ENCODE data around the gene TMEM273. TPM values are rescaled to one million over a fixed set of nuclear protein-coding genes. Genes with fewer than 3 reads are reported as not detected.

Gene TMEM273
- total RNA-seq, 1 donor from 2014 or later = 36.4 TPM

DNA sequence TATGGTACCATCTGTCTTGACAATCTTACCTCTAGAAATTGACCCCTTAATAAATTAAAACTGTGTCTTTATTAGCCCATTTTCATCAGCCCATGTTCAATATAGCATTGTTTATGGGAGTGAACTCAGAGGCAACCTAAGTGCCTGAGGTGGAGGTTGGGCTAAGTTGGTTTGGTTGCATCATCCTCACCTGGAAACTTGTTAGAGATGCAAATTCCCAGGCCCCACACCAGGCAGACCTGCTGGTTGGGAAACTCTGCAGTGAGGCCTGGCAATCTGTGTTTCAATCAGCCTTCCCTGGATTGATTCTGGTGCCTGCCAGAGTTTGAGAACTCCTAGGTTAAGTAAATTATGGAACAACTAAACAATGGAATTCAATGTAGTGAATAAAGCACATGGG lies 44.9 kb downstream of the TMEM273 start:
- H3K36me3 Mint-ChIP-seq (ENCODE audit: low read depth) = no peaks in the 10 kb centered on the region
- no peak overlapping the region for H3K4me3 Mint-ChIP-seq
- no peak overlapping the region for H3K27ac Mint-ChIP-seq
- H3K9me3 Mint-ChIP-seq = peaks cover 3% of the 10 kb centered on the region
- intact Hi-C loops (cut with micrococcal nuclease) = no loop called here
- H3K4me1 Mint-ChIP-seq = no peaks in the 10 kb centered on the region
- DNase-seq = no peak
- H3K27me3 Mint-ChIP-seq = peaks cover 8% of the 10 kb centered on the region

DNA sequence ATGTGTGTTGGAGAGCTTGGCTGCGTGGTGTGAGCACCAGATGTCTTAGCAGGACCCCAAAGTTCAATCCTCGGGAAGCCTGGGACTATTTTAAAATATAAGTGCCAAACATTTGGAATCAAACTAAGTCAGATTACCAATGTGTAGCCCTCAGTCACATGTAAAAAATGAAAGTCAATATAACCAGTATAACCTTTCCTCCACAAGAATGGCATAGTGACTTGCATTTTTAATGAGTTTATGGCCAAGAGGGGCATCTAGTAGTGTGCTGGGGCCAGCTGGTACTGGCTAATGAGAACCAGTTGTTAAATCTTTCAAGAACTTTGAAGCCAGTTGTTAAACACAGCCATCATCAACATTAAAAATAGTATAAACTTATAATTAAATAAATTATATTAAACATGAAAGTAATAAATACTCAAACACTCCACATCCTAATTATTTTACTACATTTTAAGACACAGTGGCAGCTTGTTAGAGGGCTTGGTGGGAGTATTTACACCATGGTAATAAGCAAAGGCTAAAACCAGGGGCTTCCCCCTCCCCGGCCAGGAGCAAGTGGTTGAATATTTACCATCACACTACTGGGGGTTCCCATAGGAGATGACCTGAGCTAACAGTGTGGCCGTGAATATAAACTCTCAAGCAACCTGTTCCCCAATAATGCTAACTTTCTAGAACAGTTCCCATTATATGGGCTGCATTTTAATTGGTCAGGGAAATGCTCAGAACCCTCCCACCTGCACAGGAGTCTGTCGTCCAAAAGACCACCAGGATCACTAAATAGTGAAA lies 46.5 kb downstream of the TMEM273 start:
- no peak for DNase-seq
- Mint-ChIP-seq H3K4me1 (no peaks in the 10 kb centered on the region), H3K4me3 (no peak overlapping the region), H3K27me3 (peaks cover 9% of the 10 kb centered on the region), H3K27ac (no peak overlapping the region), H3K9me3 (no peaks in the 10 kb centered on the region), H3K36me3 (ENCODE audit: low read depth) (no peaks in the 10 kb centered on the region)
- intact Hi-C loops (cut with micrococcal nuclease) = no loop called here

DNA sequence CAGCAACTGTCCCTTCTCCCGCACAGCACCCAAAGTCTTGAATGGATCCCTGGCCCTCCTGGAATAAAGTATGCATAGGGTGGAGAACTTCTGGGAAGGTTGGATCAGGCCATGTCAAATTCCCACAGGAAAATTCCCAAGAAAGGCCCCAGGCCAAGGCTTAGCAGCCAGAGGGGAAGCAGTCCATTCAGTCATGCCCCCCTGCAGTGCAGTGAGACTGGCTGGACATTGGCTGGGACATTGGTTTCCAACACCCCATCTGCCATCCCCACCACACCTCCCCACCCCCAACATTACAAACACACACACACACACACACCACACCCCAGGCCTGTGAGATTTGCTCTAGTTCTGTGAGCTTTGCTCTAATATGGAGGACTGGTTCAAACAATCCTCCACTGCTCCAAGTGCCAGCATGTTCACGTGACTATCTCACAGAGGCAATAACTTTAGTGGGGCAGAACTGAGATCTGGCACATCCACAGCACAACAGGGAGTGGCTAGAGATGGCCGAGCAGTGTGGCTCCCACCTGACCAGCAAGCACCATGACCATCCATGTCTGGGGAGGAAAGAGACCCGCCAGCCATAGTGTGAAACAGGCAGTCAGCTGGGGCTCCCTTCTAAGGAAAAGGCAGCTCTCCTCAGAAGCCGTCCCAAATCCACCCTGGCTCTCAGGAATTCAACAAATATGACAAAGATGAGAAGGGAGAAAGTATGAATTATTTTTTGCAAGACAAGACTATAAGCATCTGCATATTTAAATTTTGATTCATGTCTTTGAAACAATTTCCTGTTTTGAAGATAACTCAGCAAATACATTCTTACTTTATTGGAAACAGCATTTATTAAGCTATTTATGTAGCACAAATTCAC lies 47.6 kb downstream of the TMEM273 start:
- Mint-ChIP-seq H3K27me3 (peaks cover 8% of the 10 kb centered on the region), H3K9me3 (no peaks in the 10 kb centered on the region), H3K27ac (no peak overlapping the region), H3K4me3 (no peak overlapping the region), H3K4me1 (no peaks in the 10 kb centered on the region), H3K36me3 (ENCODE audit: low read depth) (no peaks in the 10 kb centered on the region)
- intact Hi-C loops (cut with micrococcal nuclease) = no loop called here
- no peak for DNase-seq

DNA sequence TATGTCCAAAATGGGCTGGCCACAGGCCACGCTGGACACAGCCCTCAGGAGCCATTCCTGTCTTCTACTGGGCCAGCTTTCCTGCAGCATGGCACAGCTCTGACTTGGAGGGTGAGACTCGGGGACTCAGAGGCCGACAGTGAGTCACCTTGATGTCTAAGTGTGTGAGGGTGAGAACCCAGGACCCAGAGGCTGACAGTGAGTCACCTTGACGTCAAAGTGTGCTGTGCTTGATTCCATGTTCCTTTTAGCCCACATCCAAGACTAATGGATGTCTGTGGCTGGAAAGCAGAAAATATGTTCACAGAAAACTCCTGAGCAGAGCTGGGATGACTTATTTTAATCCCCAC lies 48.4 kb downstream of the TMEM273 start:
- H3K4me1 Mint-ChIP-seq = no peaks in the 10 kb centered on the region
- H3K9me3 Mint-ChIP-seq = no peaks in the 10 kb centered on the region
- no peak overlapping the region for H3K4me3 Mint-ChIP-seq
- intact Hi-C loops (cut with micrococcal nuclease) = no loop called here
- H3K27me3 Mint-ChIP-seq = peaks cover 9% of the 10 kb centered on the region
- no peak overlapping the region for H3K27ac Mint-ChIP-seq
- H3K36me3 Mint-ChIP-seq (ENCODE audit: low read depth) = no peaks in the 10 kb centered on the region
- no peak for DNase-seq

DNA sequence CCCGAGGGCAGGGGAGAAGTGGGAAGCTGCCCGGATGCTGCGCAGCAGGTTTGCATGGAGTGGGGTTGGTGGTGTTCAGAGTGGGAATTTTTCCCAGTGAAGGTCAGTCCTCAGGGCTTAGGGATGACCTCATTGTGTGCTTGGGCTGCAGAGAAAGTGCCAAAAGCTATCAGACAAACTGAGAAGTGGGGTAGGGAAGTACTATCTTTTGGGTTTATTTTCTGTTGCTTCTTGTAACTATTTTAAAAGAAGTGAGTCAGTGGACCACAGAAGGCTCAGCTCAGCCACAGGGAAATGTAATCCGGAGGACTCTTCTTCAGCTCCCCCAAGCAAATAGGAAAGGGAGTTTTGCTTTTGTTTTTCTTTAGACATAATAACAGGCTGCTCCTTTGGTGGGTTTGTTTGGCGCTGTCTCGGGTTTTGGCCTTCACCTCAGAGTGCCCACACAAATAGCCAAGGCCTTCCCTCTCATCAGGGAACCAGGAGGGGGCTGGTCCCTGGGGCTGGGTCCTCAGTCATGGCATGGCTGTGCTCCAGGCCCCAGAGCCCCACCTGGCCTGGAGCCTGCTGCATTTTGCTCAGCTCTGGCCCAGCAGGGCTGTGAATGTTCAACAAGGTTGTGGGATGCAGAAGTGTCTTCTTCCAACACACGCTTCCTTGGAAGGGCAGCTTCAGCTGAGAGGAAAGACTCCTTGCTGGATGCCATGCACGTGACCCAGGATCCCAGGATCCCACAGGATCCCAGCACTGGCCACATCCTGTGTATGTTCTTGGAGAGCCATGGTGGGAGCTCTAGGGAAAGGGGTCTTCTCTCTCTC lies 49.0 kb downstream of the TMEM273 start:
- no peak for DNase-seq

DNA sequence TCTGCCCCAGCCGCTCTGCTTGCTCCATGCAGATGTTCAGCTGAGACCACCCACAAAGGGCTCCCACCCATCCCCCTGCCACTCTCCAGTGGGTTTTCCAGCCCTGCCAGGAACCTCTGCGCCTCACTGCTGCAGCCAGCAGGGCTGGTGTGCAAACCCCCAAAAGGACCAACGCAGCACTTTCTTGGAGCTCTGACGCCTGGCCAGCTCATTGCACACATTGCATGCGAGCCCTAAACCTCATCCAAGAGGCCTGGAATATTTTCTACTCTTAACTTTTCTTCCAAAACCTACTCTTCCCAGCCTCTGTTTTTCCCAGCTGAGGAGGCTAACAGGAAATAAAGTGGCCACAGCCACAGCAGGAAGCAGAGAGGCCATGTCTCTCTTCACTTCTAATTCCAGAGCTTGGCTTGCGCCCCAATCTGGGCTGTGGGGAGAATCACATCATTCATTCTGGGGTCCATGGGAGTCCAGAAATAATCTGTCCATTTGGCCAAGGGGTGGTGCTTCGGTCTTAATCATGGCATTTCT lies 49.8 kb downstream of the TMEM273 start:
- no peaks in the 10 kb centered on the region for H3K9me3 Mint-ChIP-seq
- no peak overlapping the region for H3K4me3 Mint-ChIP-seq
- intact Hi-C loops (cut with micrococcal nuclease) = no loop called here
- H3K4me1 Mint-ChIP-seq = no peaks in the 10 kb centered on the region
- H3K36me3 Mint-ChIP-seq (ENCODE audit: low read depth) = no peaks in the 10 kb centered on the region
- no peak for DNase-seq
- no peak overlapping the region for H3K27ac Mint-ChIP-seq
- peaks cover 7% of the 10 kb centered on the region for H3K27me3 Mint-ChIP-seq

More for the DNA sequence above, 49.0 kb downstream of the TMEM273 start:
- Mint-ChIP-seq H3K4me1 (no peaks in the 10 kb centered on the region), H3K36me3 (ENCODE audit: low read depth) (no peaks in the 10 kb centered on the region), H3K4me3 (no peak overlapping the region), H3K27ac (no peak overlapping the region), H3K27me3 (peaks cover 9% of the 10 kb centered on the region), H3K9me3 (no peaks in the 10 kb centered on the region)
- intact Hi-C loops (cut with micrococcal nuclease) = no loop called here

DNA sequence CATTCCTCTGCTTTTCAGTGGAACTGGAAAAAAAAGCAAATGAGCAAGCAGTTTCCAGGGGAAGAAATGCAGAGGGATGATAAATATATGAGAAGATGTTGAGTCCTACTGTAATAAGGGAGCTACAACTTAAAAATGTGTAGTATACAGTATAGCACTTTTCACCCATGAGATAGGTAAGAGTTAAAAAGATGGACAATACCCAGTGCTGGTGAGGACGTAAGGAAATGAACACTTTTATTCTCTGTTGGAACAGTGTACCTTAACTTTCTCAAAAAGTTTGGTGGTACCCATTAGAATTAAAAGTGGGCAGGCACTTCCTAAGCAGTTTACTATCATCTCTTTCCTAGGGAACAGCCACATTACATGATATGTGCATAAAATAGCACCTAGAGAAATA lies 51.7 kb downstream of the TMEM273 start:
- no peak for DNase-seq
- Mint-ChIP-seq H3K27ac (no peak overlapping the region), H3K9me3 (no peaks in the 10 kb centered on the region), H3K27me3 (peaks cover 7% of the 10 kb centered on the region), H3K4me3 (no peak overlapping the region), H3K4me1 (no peaks in the 10 kb centered on the region), H3K36me3 (ENCODE audit: low read depth) (no peaks in the 10 kb centered on the region)
- intact Hi-C loops (cut with micrococcal nuclease) = no loop called here

DNA sequence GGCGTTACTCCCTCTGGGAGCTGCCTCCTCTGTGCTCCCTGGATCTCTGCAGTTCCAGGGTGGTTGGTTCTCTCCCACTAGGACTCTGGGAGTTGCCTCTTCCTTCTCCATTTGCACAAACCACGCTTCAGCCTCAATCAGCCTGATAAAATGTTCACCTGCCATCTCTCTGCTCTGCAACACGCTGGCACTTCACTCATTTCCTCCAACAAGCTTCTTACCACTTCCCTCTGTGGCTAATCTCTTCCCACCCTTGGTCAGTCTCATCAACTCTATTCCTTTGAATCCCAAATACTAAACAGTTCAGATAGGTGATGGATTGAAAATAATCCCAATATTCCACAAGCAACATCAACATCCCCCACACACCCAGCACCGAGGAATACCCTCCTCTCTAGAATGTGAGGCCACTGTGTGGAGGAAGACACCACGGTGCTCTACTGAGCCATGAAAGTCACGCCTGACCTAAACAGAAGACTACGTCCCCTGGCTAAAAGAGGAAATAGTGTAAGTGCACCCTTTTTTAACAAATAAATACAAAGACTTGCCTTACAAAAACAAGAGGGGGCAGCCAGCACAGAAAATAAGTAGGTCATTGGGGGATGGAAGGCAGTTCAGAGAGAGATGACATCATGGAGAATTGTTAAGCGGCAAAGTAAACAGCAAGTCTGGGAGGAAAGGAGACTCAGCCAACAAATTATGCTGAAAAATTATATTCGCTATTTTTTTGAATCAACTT lies 52.4 kb downstream of the TMEM273 start:
- Mint-ChIP-seq H3K9me3 (no peaks in the 10 kb centered on the region), H3K4me3 (no peak overlapping the region), H3K4me1 (no peaks in the 10 kb centered on the region), H3K27me3 (peaks cover 7% of the 10 kb centered on the region), H3K27ac (no peak overlapping the region), H3K36me3 (ENCODE audit: low read depth) (no peaks in the 10 kb centered on the region)
- intact Hi-C loops (cut with micrococcal nuclease) = no loop called here
- DNase-seq = no peak

DNA sequence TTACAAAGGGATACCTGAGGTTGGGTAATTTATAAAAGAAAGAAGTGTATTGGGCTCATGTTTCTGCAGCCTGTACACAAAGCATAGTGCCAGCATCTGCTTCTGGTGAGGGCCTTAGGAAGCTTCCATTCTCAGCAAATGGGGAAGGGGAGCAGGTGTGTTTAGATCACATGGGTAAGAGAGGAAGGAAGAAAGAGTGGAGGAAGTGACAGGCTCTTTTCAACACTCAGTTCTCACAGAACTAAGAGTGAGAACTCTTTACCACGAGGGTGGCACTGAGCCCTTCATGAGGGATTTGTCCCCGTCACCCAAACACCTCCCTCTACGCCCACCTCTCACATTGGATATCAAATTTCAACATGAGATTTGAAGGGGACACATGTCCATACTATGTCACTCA lies 53.9 kb downstream of the TMEM273 start:
- Mint-ChIP-seq H3K36me3 (ENCODE audit: low read depth) (no peaks in the 10 kb centered on the region), H3K4me1 (no peaks in the 10 kb centered on the region), H3K27ac (no peak overlapping the region), H3K9me3 (no peaks in the 10 kb centered on the region), H3K27me3 (peaks cover 7% of the 10 kb centered on the region), H3K4me3 (no peak overlapping the region)
- intact Hi-C loops (cut with micrococcal nuclease) = no loop called here
- no peak for DNase-seq

DNA sequence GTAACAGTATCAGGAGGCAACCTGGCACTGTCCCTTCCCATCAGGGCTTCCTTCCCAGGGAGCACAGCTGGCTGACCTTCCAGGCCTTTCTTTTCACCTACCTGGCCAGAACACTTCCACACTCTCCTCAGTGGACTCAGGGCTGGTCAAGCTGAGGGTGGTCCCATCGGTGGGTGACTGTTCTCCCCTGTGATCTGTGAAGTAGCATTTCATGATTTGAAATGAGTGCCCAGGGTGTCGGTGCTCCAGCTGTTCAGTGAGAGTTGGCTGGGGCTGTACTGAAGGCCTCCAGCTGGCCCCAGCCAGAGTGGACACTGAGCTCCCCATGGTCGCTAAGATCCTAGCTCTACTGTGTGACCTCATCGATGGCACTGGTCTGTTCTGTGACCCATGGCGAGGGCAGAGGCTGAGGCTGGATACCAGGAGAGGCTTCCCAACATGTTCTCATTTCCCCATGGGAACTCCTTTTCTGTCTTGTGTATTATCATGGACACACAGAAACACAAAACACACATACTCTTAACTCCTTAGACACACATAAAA lies 54.4 kb downstream of the TMEM273 start, which contains the start of gene FAM170B:
FAM170B (minus strand) TSS at position 316 of the 543 bp plus-strand sequence; CDS start at position 213, 103 bp downstream.
- H3K4me1 Mint-ChIP-seq = no peaks in the 10 kb centered on the region
- no peaks in the 10 kb centered on the region for H3K9me3 Mint-ChIP-seq
- no peaks in the 10 kb centered on the region for H3K36me3 Mint-ChIP-seq (ENCODE audit: low read depth)
- H3K27me3 Mint-ChIP-seq = peaks cover 8% of the 10 kb centered on the region
- H3K4me3 Mint-ChIP-seq = no peak within 1 kb of the TSS
- H3K27ac Mint-ChIP-seq = no peak within 1 kb of the TSS
- DNase-seq = no peak
- intact Hi-C loops (cut with micrococcal nuclease) = no loop called here

DNA sequence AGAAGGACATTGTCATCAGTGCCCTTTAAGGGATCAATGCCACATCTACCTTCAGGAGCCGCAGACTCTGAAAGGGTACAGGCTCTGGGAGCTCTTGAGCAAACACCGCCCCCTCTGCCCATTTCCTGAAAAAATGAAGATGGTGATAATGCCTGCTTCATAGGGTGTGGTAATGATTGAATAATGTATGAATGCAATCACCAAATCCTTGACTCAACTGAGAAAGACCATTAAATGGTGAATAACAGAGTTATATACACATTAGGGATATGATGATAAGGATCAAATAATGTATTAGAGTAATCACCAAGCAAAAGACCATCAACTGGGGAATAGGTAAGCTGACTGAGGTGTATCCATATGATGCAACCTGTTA lies 55.8 kb downstream of the TMEM273 start:
- no peaks in the 10 kb centered on the region for H3K36me3 Mint-ChIP-seq (ENCODE audit: low read depth)
- no peak overlapping the region for H3K27ac Mint-ChIP-seq
- intact Hi-C loops (cut with micrococcal nuclease) = no loop called here
- DNase-seq = no peak
- no peak overlapping the region for H3K4me3 Mint-ChIP-seq
- no peaks in the 10 kb centered on the region for H3K9me3 Mint-ChIP-seq
- no peaks in the 10 kb centered on the region for H3K4me1 Mint-ChIP-seq
- H3K27me3 Mint-ChIP-seq = peaks cover 13% of the 10 kb centered on the region

DNA sequence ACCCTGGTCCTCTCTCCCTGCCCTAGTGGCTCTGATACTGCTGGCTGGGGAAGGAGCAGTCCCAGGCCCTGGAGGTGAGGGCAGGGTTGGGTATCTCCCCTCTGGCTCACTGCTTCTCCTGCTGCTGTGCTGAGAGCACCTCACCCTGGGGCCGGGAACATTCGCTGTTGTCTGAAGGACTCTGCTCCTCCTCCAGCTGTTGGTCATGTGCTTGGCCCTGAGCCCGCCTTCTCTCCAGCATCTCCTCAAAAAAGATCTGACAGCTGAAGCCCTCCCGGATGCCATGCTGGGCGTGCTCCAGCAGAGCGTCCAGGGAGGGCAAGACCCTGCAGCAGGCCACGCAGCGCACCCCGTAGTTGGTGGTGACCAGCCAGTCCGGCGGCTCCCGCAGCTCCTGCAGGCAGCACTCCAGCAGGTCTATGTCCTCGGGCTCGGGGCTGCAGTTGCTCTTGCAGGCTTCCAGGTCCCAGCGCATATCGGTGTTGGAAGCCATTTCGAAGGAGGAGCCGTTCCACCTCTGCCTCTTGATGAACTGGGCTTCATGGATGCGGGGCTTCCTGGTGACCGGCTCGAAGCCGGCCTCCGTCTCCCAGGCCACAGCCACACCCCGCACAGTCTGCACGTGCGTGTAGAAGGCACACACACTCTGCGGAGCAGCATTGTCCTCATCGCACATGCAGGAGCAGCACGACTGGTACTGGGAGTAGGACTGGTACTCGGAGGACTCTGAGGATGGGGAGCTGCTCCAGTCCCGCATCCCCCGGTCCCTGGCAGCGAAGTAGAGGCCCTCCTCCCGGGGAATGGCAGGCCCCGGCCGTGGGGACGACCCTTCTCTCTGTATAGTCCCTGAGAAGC lies 56.5 kb downstream of the TMEM273 start:
- Mint-ChIP-seq H3K27me3 (peaks cover 10% of the 10 kb centered on the region), H3K36me3 (ENCODE audit: low read depth) (no peaks in the 10 kb centered on the region), H3K27ac (no peak overlapping the region), H3K4me1 (no peaks in the 10 kb centered on the region), H3K4me3 (no peak overlapping the region), H3K9me3 (no peaks in the 10 kb centered on the region)
- no peak for DNase-seq
- intact Hi-C loops (cut with micrococcal nuclease) = no loop called here
